HG02885 (cell line): ENCODE measurements around the gene PIP4K2B.

Source experiments
- ATAC-seq: cut with Tn5 transposase; IDR thresholded peaks from one replicate; pipeline ENCODE4 v1.9.1; 2021; ENCODE audit warnings: mild to moderate bottlenecking; ENCODE audit not compliant: unreplicated experiment, poor library complexity

Gene PIP4K2B

DNA sequence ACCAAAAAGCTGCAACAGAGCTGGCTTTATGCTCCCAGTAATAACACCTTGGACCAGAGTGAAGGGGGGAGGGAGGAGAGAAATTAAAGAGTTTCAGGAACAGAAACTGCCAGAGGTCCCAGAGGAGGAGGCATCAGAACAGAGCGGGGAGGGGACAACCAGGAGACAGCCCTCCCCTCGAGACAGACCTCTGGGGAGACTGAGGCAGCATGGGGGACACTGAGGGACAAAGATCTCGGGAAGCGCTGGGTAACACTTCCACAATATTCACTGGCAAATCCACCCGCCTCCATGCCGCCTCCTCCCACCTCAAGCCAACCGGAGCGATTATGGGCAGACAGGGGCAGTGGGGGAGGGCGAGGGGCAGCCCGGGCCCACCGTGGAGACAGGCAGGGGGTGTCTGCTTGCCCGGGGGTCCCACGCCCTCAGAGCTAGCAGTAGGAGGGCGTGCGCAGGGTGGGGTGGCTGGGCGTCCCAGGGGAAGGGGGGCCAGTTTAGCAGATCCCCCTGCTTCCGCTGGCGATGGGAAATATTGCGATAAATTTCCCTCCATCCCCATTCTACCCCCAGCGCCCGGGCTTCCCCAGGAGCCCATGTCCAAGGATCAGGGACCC, 52.4 kb downstream of the PIP4K2B start:
- ATAC-seq, result no peak

DNA sequence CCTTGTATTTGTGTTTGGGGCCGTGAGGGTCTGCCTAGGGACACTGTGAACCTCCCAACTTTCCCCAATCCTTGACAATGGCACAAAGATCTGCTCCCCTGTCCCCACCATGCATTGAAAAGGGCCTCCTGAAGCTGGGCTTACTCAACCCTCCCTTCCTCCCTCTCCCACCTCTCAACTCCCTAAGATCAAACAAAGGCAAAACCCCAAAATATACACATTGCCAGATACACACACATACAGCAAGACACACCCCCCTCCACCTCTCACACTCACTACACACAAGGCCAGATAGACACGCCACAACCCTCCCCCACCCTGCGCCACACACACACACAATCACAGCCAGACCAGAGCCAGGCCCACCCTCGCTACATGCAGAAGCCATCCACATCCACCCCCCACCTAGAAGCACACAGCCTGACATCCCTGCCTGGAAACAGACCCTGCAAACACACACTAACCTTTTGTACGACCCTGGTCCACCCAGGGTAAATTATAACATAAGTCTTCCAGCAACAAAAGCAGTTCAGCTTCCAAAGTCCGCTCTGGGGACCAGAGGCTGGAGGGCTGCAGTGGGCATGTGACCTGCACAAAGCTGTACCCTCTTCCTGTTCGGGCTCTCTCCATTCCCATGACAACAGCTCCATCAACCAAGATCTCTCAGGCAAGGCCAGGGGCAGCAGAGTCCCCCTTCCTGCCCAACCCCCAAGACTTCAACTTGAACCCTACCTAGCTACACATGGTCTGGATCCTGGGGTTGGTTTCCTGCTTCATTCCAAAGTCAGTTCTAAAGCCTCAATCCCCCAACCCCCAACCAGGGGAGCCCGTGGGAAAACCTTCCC, 53.1 kb downstream of the PIP4K2B start:
- ATAC-seq, result no peak

DNA sequence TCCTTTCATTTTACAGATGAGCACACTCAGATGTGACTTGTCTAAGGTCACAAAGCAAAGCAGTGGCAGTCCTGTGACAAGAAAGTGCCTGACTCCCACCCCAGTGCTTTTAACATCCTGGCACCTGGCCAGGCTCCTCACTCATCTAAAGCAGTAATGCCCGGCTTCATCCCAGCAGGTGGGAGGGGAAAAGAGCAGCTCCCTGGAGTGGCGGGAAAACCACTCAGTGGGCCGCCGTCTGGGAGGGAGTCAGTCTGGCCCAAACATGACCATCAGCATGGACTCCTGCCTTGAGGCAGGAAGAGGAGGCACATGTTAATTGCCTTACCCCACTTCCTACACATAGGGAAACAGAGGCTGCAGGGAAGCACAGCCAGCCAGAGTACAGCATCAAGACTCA, 53.8 kb downstream of the PIP4K2B start:
- ATAC-seq, result no peak

DNA sequence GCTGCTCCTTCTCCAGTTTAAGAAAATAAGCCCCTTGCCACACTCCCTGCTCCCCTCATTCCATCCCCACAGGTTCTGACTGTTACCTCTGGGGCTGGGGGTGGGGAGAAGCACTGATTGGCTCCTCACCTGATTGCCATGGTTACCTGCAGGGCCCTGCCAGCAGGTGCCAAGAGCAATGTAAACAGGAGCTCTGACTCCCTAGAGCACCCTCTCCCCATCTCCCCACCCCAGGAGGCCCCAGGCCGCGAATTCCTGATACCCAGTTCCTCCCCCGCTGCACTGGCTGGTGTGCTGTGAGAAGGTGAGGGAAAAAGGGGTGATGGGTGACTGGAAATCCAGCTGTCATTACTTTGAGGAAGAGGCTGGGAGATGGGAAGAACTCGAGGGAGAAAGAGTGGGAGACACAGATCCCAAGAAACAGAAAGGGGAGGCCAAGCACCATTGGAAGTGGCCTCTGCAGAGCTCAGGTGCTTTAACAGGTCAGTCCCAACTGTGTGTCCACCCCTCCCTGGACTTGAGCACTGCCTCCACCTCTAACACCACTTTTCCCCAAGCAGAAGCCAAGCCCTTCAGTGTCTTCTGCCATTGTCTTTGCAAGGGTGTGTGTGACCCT, 55.7 kb downstream of the PIP4K2B start:
- ATAC-seq, result no peak

DNA sequence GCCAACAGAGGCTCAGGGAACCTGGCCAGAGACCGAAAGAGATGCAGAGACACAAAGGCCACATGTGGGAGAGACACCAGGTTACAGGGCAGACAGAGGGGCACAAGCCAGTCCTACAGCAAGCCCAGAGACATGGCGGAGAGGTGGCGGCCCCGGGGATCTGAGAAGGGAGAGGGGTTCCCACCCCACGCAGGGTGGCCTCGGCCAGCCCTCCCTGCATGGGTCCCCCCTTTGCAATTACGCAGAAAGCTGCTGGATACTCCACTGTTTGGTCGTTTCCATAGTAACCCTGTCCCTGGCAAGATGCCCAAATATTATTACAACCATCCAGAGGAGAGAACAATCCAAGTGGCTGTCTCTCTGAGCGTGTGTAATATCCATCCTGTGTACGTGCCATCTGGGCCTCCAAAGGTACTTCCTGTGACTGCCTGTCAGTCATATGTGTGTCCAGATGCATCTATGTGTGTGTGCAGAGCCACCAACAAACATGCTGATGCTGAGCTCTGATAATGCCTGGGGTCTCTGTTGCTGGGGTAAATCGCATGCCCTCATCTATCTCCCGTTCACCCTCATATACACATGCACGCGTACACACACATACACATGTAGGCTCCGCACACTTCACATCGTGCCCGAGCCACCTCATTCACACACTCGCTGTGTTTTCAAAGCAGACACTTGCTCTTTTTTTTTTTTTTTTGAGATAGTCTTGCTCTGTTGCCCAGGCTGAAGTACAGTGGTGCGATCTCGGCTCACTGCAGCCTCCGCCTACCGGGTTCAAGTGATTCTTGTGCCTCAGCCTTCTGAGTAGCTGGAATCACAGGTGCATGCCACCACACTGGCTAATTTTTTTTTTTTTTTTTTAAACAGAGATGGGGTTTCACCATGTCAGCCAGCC, 56.7 kb downstream of the PIP4K2B start:
- ATAC-seq, result no peak

DNA sequence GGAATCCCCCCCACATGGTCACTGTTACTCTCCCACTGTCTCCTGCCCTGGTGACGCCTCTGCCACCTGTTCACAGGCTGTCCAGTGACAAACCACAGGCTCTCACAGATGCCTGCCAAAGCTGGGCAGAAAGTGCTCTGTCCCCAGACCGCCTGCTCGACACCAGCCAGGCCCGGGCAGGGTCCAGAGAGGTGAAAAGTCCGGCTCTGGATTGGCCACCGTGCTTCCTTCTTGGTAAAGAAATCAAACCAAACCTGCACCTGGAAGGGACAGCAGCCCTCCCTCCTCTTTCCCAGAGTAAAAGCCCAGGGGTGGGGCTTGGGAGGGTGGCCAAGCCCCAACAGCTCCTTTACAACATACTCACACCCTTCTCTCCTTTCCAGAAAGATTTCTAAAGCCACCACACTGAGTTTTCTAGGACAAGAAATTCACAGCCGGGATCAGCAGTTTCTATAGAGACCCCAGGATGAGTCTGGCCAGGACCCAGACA, 57.4 kb downstream of the PIP4K2B start:
- ATAC-seq, result no peak

DNA sequence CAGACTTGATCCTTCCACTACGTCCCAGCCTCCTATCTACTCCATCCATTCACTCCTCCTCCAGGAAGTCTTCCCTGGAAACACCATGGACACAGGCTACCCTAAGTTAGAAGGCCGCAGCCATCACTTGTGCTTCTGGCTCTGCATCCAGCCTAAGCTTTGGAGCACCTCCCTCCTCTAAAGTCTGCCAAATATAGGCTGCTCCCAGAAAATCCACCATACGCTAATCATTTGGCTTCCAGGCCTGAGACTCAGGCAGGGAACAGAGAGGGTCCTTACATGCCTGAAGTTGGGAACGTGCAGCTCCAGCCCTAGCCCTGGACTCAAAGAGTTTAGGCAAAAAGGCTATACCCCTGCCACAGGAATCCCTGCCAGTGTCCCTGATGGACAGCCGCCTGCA, 57.9 kb downstream of the PIP4K2B start:
- no peak for ATAC-seq

DNA sequence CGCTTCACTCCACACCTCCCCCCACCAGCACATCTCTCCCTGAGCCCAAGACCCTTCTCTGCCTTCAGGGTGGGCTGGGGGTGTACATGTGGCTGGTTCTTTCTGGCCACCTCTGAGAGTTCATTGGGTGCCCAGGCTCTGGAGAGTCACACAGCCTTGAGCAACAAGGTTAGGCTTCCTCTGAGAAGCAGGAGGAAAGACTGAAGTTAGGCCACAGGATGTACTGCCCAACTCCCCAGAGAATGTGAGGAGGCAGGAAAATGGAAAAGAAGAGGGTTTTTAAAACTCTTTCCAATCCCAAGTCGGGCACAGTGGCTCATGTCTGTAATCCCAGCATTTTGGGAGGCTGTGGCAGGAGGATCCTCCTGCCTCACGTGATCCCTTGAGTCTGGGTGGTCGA, 58.5 kb downstream of the PIP4K2B start:
- ATAC-seq, result no peak

DNA sequence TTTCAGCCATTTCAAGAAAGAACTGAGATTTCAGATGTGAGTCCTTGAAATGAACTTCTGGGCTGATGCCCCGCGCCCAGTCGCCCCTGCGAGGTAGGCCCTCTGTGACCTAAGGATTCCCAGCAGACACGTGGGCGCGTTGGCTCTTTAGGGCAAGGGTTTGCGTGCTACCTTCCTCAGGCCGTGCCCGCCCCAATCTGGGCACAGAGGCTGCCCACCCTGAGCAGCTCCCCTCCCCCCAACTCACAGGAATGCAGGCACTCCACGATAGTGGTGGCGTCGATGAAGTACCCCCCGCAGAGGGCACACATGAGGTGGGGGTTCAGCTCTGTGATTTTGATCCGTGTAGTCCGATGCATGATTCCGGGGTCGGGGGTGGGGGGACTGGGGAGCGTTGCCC, 59.3 kb downstream of the PIP4K2B start:
- ATAC-seq, result no peak

DNA sequence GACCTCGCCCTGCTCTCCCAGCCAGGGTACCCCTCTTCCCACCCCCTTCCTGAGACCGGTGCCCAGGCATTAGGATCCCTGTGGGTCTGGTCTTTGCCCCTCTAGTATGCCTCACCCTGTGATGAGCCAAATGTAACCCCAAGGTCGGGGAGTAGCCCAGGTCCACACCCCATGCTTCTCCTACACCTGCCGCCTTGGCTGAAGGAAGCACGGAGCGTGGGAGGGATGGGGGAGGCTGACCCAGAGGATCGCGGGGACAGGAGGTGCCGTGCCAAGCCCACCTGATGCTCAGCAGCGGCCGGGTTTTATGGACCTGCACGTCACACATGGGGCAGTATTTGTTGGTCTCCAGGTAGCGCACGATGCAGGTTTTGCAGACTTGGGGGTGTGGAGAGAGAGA, 60.1 kb downstream of the PIP4K2B start:
- ATAC-seq, result no peak

DNA sequence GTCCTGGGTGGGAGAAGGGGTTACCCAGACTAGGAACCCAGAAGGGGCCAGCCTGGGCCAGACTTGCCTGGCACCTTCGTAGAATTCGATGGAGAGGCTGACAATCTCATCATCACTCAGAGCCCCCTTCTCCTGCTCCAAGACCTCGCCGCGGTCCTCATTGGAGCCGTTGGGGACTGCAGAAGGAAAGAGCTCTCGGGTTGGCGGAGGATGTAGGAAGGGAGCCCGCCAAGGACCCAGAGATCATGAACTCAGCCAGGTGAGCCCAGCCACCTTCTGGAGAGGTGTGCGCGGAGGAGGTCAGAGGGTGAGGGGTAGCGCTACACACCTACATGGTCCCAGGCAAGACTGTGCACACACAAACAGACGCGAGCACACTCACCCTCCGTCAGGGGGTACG, 60.7 kb downstream of the PIP4K2B start:
- no peak for ATAC-seq

DNA sequence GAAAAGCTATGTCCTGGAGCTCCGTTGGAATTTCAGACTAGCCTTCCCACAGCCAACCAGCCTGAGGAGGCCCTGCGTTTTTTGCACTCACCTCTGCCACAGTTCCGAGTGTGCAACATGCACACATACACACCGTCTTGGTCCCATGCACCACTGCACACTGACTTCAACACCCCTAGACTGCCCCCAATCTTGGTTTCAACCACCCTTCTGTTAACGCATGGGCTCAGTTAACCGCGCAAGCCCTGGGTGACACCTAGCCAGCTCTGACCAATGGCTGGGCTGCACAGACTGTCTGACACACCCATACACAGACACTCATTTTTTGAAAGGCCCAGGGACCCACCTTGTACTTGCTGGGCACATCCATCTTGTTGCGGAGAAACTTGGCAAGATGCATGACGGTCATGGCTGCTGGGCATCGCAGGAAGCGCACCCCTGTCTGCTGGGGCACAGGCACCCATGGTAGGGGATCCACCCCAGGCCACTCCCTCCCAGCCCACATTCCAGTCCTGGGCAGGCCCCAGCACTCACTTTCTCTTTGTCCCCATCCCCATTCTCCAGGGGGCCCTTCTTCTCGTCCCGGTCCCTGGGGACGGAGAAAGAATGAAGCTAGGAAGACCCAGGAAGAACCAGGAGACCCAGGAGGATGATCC, 61.2 kb downstream of the PIP4K2B start:
- no peak for ATAC-seq

DNA sequence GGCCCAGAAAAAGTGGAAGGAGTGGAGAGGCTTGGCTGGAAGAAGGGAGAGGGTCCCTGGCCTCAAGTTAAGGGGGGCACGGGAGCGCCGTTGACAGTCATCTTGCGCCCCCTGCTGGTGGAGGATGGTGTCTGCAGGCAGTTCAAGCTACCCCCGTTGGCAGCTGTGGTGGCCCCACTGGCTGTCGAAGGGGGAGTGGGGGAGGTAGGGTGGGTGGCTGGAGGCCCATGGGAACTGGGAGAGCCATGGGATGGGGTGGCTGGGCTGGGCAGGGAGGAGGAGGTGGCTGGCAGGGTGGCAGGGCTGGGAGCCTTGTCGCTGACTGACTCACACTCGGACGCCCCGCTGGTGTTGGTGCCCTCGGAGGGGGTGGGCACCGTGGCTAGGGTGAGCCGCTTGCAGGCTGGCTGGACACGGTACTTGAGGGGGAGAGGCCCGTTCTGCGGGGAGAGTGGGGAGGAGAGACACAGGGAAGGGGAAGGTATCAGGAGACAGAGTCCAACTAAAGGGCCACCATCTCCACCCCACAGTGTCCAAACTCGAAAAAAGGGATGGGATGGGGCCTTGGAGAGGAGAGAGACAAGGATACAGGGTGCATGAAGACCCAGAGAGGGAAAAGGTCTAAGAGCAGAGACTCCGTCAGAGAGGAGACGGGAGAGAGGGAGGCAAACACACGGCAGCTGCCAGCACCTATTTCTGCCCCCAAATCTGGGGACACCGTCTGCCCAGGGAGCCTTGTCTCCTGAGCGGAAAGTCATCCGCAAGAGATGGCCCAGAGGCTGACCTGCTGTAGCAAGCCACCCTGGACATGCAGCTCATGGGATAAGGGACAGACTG, 64.0 kb downstream of the PIP4K2B start:
- no peak for ATAC-seq

DNA sequence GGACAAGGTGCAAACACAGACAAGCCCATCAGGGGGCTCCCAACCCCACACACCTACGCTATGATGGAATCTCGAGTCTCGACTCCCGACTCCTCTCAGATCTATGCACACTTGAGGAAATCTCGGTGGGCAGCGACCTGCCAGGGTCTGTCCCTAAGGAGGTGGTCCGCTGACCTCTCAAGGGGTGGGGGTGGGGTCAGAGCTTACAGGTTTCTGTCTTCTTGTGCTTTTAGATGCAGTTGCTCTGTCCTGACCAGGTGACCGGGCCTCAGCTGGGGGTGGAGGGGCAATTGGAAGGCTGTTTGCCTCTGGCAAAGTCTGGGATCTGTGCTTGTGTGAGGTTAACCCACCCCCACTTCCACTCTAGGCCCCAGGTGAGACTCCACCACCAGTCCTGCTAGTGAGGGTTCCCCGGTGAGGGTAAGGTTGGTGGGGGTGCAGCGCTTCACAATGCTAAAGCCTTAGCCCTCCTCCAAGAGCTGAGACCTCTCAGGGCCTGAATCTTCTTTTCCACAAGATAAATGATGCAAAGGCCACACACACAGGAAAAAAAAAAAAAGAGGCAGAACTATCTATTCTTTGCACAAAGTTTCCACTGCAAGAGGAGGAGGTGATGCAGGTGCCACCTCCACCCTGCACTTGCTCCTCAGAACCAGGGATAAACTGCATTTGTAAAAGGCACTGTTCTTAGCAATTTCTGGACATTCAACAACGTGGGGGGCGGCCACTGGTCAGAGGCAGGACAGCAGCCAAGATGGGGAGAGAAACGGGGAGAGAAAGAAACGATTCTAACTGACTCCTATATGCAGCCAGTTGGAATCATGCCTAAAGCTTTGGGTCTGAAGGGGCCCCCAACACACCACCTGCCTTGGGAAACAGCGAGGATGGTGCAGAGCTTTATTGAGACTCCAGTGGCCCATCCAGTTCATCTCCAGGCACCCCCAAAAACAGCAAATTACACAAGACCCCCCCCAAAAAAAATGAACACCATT, 65.1 kb downstream of the PIP4K2B start:
- ATAC-seq, result no peak

DNA sequence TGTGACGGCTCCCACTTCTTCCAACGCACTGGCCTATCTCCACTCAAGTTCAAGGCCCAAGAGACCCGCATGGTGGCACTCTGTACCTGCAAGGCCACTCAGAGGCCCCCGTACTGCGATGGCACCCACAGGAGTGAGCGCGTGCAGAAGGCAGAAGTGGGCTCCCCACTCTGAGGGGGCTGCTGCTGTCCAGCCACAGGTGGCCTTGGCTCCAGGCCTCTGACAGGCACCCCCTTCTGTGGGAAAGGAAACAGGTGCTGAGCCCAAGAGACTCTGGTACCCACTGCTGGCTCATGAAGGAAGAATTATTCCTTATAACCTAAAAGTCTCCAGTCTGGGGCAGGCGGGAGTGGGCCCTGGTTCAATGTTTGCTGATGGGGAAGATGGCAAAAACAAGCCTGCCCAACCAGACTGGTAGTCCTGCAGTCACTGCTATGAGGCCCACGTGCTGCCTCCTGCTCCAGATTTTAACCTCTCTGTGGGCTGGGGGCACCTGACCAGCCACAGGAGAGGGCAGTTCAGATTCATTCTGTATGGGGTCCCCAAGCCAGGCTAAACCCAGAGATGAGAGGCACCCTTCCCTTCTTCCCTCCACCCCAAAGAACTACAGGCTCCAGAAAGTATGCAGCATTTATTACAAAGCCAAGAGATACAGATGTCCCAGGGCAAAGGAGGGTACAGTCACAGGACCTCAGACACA, 65.9 kb downstream of the PIP4K2B start:
- no peak for ATAC-seq

DNA sequence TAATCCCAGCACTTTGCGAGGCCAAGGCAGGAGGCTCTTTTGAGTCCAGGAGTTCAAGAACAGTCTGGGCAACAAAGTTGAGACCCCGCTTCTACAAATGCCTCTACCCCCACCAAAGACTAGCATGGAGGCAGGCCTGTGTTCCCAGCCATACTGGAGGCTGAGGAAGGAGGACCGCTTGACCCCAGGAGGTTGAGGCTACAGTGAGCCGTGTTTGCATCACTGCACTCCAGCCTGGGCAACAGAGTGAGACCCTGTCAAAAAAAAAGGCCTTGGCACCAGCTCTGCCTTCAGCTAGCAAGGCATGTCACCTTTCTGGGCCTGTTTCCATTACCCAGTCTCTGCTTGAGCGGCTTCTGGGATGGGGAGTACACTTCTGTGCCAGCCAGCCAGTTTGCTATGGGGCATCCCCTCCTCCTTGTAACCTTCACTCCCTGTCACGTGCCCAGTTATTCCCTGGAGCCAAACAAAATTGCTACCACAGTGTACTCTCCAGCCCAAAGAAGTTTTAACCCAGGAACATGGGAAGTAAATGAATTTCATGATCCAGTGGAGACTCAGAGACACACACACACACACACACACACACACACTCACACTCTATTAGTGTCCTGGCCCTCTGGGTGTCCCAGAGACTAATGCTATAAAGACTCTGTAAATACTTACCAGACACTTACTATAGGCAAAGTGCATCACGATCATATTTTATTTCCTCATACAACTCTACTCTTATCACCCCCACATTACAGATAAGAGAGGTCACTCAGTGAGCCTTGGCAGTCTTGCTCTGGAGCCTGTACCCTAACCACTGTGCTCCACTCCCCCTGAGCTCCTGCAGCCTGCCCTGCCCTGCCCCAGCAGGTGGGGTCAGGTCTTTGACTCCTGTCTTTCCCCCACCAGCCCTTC, 66.7 kb downstream of the PIP4K2B start:
- ATAC-seq, result no peak
